HCT116 (cell line): ENCODE measurements around the gene TSPAN13.
"Not testable (repeated sequence)": the region's sequence is repeated elsewhere in the genome, so short reads cannot be mapped to it uniquely, and the experiment has no call there.

Experiments
- CBX3 ChIP-seq: IDR thresholded peaks from 2 replicates; pipeline ENCODE4 v1.6.1; 2012; ENCODE audit warnings: low read depth
- EZH2 ChIP-seq: fragments of 200-600 bp; sonication (generic); IDR thresholded peaks from 2 replicates; pipeline ENCODE4 v1.6.1; 2017; ENCODE audit warnings: antibody characterized with exemption, mixed run types
- EZH2phosphoT487 ChIP-seq: fragments of 200-600 bp; IDR thresholded peaks from 2 replicates; pipeline ENCODE4 v1.6.1; 2018; ENCODE audit warnings: antibody characterized with exemption, borderline replicate concordance
- JUND ChIP-seq: IDR thresholded peaks from 2 replicates; pipeline ENCODE4 v1.6.1; 2012
- POLR2A ChIP-seq: IDR thresholded peaks from 2 replicates; pipeline ENCODE4 v1.7.0; 2011; ENCODE audit warnings: borderline replicate concordance; ENCODE audit not compliant: insufficient read depth, insufficient read length; ENCODE audit errors: extremely low read depth
- POLR2AphosphoS5 ChIP-seq: IDR thresholded peaks from 2 replicates; pipeline ENCODE4 v1.6.1; 2011; ENCODE audit warnings: mild to moderate bottlenecking, low read depth, low read length, moderate library complexity
- RAD21 ChIP-seq: IDR thresholded peaks from 2 replicates; pipeline ENCODE4 v1.6.1; 2012; ENCODE audit warnings: low read depth, mild to moderate bottlenecking
- SIN3A ChIP-seq: IDR thresholded peaks from 2 replicates; pipeline ENCODE4 v1.6.1; 2012; ENCODE audit warnings: low read depth
- SP1 ChIP-seq: IDR thresholded peaks from 2 replicates; pipeline ENCODE4 v1.6.1; 2012; ENCODE audit warnings: low read depth
- ZNF274 ChIP-seq: fragments of 200-500 bp; sonication (Bioruptor generic); IDR thresholded peaks from 2 replicates; pipeline ENCODE4 v1.6.1; 2014; ENCODE audit warnings: mild to moderate bottlenecking, low read depth, low read length, inconsistent platforms
- TF ChIP-seq, protein P1 (sequence below): IDR thresholded peaks from 2 replicates; pipeline ENCODE4 v1.6.1; 2011; ENCODE audit warnings: mild to moderate bottlenecking, low read length, moderate library complexity; ENCODE audit not compliant: insufficient replicate concordance; ENCODE audit errors: extremely low read depth
- TF ChIP-seq, protein P2 (sequence below), 3 experiments: fragments of 200-600 bp in 1 of 3; sonication (generic) in 1 of 3; IDR thresholded peaks in 2 of 3; conservative IDR thresholded peaks in 1 of 3; 2 replicates each; pipeline ENCODE4 v1.5.1; 2012 to 2017; ENCODE audit warnings: low read depth in 2 of 3, low read length in 2 of 3, antibody characterized with exemption in 1 of 3, borderline replicate concordance in 1 of 3, control low read depth in 1 of 3, mild to moderate bottlenecking in 1 of 3, mixed read lengths in 1 of 3, mixed run types in 1 of 3, moderate library complexity in 1 of 3; ENCODE audit not compliant: insufficient read depth in 1 of 3
- TF ChIP-seq, protein P3 (sequence below): IDR thresholded peaks from 2 replicates; pipeline ENCODE4 v1.6.1; 2012

DNA sequence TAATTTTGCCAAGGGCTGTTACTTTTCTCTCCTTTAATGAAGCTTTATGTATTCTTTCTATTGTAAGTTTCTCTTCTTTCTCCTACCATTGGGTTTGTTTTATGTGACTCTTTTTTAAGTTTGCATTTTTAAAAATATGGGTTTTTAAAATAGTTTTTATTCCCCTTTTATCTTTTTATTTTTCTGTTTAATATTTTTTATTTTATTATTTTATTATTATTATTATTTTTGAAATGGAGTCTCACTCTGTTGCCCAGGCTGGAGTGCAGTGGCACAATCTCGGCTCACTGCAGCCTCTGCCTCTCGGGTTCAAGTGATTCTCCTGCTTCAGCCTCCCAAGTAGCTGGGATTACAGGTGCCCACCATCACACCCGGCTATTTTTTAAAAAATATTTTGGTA is 16.4 kb downstream of the TSPAN13 start:
- TF ChIP-seq POLR2A, SIN3A, EZH2, RAD21, SP1, POLR2AphosphoS5, ZNF274, CBX3, EZH2phosphoT487, JUND: not testable (repeated sequence)
- TF ChIP-seq, protein P1, sequence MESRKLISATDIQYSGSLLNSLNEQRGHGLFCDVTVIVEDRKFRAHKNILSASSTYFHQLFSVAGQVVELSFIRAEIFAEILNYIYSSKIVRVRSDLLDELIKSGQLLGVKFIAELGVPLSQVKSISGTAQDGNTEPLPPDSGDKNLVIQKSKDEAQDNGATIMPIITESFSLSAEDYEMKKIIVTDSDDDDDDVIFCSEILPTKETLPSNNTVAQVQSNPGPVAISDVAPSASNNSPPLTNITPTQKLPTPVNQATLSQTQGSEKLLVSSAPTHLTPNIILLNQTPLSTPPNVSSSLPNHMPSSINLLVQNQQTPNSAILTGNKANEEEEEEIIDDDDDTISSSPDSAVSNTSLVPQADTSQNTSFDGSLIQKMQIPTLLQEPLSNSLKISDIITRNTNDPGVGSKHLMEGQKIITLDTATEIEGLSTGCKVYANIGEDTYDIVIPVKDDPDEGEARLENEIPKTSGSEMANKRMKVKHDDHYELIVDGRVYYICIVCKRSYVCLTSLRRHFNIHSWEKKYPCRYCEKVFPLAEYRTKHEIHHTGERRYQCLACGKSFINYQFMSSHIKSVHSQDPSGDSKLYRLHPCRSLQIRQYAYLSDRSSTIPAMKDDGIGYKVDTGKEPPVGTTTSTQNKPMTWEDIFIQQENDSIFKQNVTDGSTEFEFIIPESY, result not testable (repeated sequence)
- TF ChIP-seq, protein P2, sequence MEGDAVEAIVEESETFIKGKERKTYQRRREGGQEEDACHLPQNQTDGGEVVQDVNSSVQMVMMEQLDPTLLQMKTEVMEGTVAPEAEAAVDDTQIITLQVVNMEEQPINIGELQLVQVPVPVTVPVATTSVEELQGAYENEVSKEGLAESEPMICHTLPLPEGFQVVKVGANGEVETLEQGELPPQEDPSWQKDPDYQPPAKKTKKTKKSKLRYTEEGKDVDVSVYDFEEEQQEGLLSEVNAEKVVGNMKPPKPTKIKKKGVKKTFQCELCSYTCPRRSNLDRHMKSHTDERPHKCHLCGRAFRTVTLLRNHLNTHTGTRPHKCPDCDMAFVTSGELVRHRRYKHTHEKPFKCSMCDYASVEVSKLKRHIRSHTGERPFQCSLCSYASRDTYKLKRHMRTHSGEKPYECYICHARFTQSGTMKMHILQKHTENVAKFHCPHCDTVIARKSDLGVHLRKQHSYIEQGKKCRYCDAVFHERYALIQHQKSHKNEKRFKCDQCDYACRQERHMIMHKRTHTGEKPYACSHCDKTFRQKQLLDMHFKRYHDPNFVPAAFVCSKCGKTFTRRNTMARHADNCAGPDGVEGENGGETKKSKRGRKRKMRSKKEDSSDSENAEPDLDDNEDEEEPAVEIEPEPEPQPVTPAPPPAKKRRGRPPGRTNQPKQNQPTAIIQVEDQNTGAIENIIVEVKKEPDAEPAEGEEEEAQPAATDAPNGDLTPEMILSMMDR (IDR thresholded peaks at IDR 0.05 in 2 of 3, conservative IDR thresholded peaks at IDR 0.05 in 1 of 3; ENCODE audit: borderline replicate concordance in 1 of 3, insufficient read depth in 1 of 3, low read depth in 2 of 3, low read length in 2 of 3), result not testable (repeated sequence)
- TF ChIP-seq, protein P3, sequence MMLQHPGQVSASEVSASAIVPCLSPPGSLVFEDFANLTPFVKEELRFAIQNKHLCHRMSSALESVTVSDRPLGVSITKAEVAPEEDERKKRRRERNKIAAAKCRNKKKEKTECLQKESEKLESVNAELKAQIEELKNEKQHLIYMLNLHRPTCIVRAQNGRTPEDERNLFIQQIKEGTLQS, result not testable (repeated sequence)
